Measurements from ENCODE around the gene LRRFIP1.

The LRRFIP1 gene

GRCh38 chr2:237624565-237624964 lies 2.8 kb upstream of the LRRFIP1 start:
- no CpG with 5 or more reads among the region's 6 CpGs for WGBS, 2 donors (ENCODE audit: extremely low coverage in 2 of 2, insufficient read length in 2 of 2, insufficient replicate concordance in 1 of 2)
- Histone ChIP-seq H4K91ac (ENCODE audit: low read depth, low read length, poor library complexity) (no peak overlapping the region), H2BK15ac (ENCODE audit: low read length) (no peak overlapping the region), H4K8ac (ENCODE audit: low read depth, low read length) (no peak overlapping the region), H3K36me3 (replicated peaks in 1 of 2; ENCODE audit: control insufficient read depth in 2 of 2, insufficient read depth in 2 of 2, low read length in 2 of 2) (peaks cover 0 to under 1% of the 10 kb centered on the region in 2 donors), H3K4ac (ENCODE audit: low read length) (no peak overlapping the region), H3K27ac (replicated peaks; ENCODE audit: low read length) (no peak overlapping the region), H3K4me1 (ENCODE audit: control insufficient read depth in 2 of 2, insufficient read depth in 1 of 2, low read depth in 1 of 2, low read length in 2 of 2) (peaks cover 8 to 9% of the 10 kb centered on the region in 2 donors), H3K23ac (ENCODE audit: low read depth, low read length, poor library complexity) (no peak overlapping the region), H3K4me2 (ENCODE audit: insufficient read depth, low read length, poor library complexity, severe bottlenecking) (no peak overlapping the region), H3K9me3 (replicated peaks in 1 of 2; ENCODE audit: control insufficient read depth in 2 of 2, insufficient read depth in 1 of 2, low read depth in 1 of 2, low read length in 2 of 2) (no peaks in the 10 kb centered on the region), H2BK120ac (ENCODE audit: low read depth, low read length) (no peak overlapping the region), H3K79me1 (ENCODE audit: low read depth, low read length) (no peaks in the 10 kb centered on the region), H3K4me3 (ENCODE audit: low read length in 2 of 2) (no peak overlapping the region), H3K9ac (ENCODE audit: low read depth, low read length, poor library complexity) (no peak overlapping the region), H3K14ac (ENCODE audit: low read length) (no peak overlapping the region), H2BK5ac (ENCODE audit: low read length) (no peak overlapping the region), H2AK5ac (ENCODE audit: low read depth, low read length) (peak overlapping the region; percentile 77), H2AFZ (ENCODE audit: low read length) (no peak overlapping the region), H3K27me3 (ENCODE audit: control insufficient read depth in 3 of 3, insufficient read depth in 3 of 3, low read depth in 1 of 3, low read length in 3 of 3) (peaks cover 4 to 33% (median 31%) of the 10 kb centered on the region in 3 experiments), H2BK12ac (ENCODE audit: low read length) (no peak overlapping the region), H3K18ac (ENCODE audit: low read length) (no peak overlapping the region)
- DNase-seq (ENCODE audit: low spot score) = no peak

GRCh38 chr2:237625216-237625705 lies 2.1 kb upstream of the LRRFIP1 start:
- Histone ChIP-seq H2BK15ac (ENCODE audit: low read length) (no peak overlapping the region), H3K4me1 (ENCODE audit: control insufficient read depth in 2 of 2, insufficient read depth in 1 of 2, low read depth in 1 of 2, low read length in 2 of 2) (peaks cover 8 to 9% of the 10 kb centered on the region in 2 donors), H2AFZ (ENCODE audit: low read length) (peak overlapping the region; percentile 71), H3K18ac (ENCODE audit: low read length) (no peak overlapping the region), H3K4me3 (ENCODE audit: low read length in 2 of 2) (no peak overlapping the region), H3K4ac (ENCODE audit: low read length) (no peak overlapping the region), H3K9ac (ENCODE audit: low read depth, low read length, poor library complexity) (no peak overlapping the region), H3K23ac (ENCODE audit: low read depth, low read length, poor library complexity) (no peak overlapping the region), H2AK5ac (ENCODE audit: low read depth, low read length) (no peak overlapping the region), H3K79me1 (ENCODE audit: low read depth, low read length) (no peaks in the 10 kb centered on the region), H3K9me3 (replicated peaks in 1 of 2; ENCODE audit: control insufficient read depth in 2 of 2, insufficient read depth in 1 of 2, low read depth in 1 of 2, low read length in 2 of 2) (no peaks in the 10 kb centered on the region), H3K36me3 (replicated peaks in 1 of 2; ENCODE audit: control insufficient read depth in 2 of 2, insufficient read depth in 2 of 2, low read length in 2 of 2) (peaks cover 0 to 6% of the 10 kb centered on the region in 2 donors), H2BK120ac (ENCODE audit: low read depth, low read length) (no peak overlapping the region), H3K4me2 (ENCODE audit: insufficient read depth, low read length, poor library complexity, severe bottlenecking) (no peak overlapping the region), H2BK12ac (ENCODE audit: low read length) (no peak overlapping the region), H4K91ac (ENCODE audit: low read depth, low read length, poor library complexity) (no peak overlapping the region), H3K27ac (replicated peaks; ENCODE audit: low read length) (no peak overlapping the region), H3K27me3 (ENCODE audit: control insufficient read depth in 3 of 3, insufficient read depth in 3 of 3, low read depth in 1 of 3, low read length in 3 of 3) (peaks cover 4 to 33% (median 31%) of the 10 kb centered on the region in 3 experiments), H3K14ac (ENCODE audit: low read length) (no peak overlapping the region), H4K8ac (ENCODE audit: low read depth, low read length) (no peak overlapping the region), H2BK5ac (ENCODE audit: low read length) (no peak overlapping the region)
- DNase-seq (ENCODE audit: low spot score) = no peak
- WGBS, 2 donors (ENCODE audit: extremely low coverage in 2 of 2, insufficient read length in 2 of 2, insufficient replicate concordance in 1 of 2) = no CpG with 5 or more reads among the region's 10 CpGs

- Histone ChIP-seq H3K4me2 (ENCODE audit: insufficient read depth, low read length, poor library complexity, severe bottlenecking) (no peak overlapping the region), H3K18ac (ENCODE audit: low read length) (no peak overlapping the region), H2BK120ac (ENCODE audit: low read depth, low read length) (no peak overlapping the region), H2BK12ac (ENCODE audit: low read length) (no peak overlapping the region), H4K91ac (ENCODE audit: low read depth, low read length, poor library complexity) (no peak overlapping the region), H3K9me3 (replicated peaks in 1 of 2; ENCODE audit: control insufficient read depth in 2 of 2, insufficient read depth in 1 of 2, low read depth in 1 of 2, low read length in 2 of 2) (no peaks in the 10 kb centered on the region), H3K79me1 (ENCODE audit: low read depth, low read length) (no peaks in the 10 kb centered on the region), H3K4ac (ENCODE audit: low read length) (no peak overlapping the region), H3K14ac (ENCODE audit: low read length) (no peak overlapping the region), H4K8ac (ENCODE audit: low read depth, low read length) (no peak overlapping the region), H3K23ac (ENCODE audit: low read depth, low read length, poor library complexity) (peak overlapping the region; percentile 69), H2BK15ac (ENCODE audit: low read length) (no peak overlapping the region), H2AK5ac (ENCODE audit: low read depth, low read length) (no peak overlapping the region), H2BK5ac (ENCODE audit: low read length) (no peak overlapping the region), H3K27ac (replicated peaks; ENCODE audit: low read length) (no peak overlapping the region), H3K36me3 (replicated peaks in 1 of 2; ENCODE audit: control insufficient read depth in 2 of 2, insufficient read depth in 2 of 2, low read length in 2 of 2) (peaks cover 0 to 9% of the 10 kb centered on the region in 2 donors), H3K9ac (ENCODE audit: low read depth, low read length, poor library complexity) (no peak overlapping the region), H2AFZ (ENCODE audit: low read length) (peak overlapping the region; percentile 71), H3K4me1 (ENCODE audit: control insufficient read depth in 2 of 2, insufficient read depth in 1 of 2, low read depth in 1 of 2, low read length in 2 of 2) (peaks cover 8 to 9% of the 10 kb centered on the region in 2 donors), H3K4me3 (ENCODE audit: low read length in 2 of 2) (no peak overlapping the region), H3K27me3 (ENCODE audit: control insufficient read depth in 3 of 3, insufficient read depth in 3 of 3, low read depth in 1 of 3, low read length in 3 of 3) (peaks cover 4 to 33% (median 31%) of the 10 kb centered on the region in 3 experiments)
- DNase-seq (ENCODE audit: low spot score) = no peak
- WGBS, 2 donors (ENCODE audit: extremely low coverage in 2 of 2, insufficient read length in 2 of 2, insufficient replicate concordance in 1 of 2) = no CpG with 5 or more reads among the region's 6 CpGs
These were observed 1.6 kb upstream of the LRRFIP1 start for GRCh38 chr2:237625777-237626176.

GRCh38 chr2:237626813-237627440 lies 460 bp upstream of the LRRFIP1 start:
- no peak overlapping the region for H3K4ac ChIP-seq (ENCODE audit: low read length)
- no peak overlapping the region for H4K91ac ChIP-seq (ENCODE audit: low read depth, low read length, poor library complexity)
- H3K4me3 ChIP-seq (ENCODE audit: low read length in 2 of 2) = peak overlapping the region; percentile 52 to 80
- peaks cover 0 to 17% of the 10 kb centered on the region in 2 donors for H3K36me3 ChIP-seq (replicated peaks in 1 of 2; ENCODE audit: control insufficient read depth in 2 of 2, insufficient read depth in 2 of 2, low read length in 2 of 2)
- H2AK5ac ChIP-seq (ENCODE audit: low read depth, low read length) = peak overlapping the region; percentile 56
- H3K79me1 ChIP-seq (ENCODE audit: low read depth, low read length) = peaks cover 2% of the 10 kb centered on the region
- no peak for DNase-seq (ENCODE audit: low spot score)
- no peak overlapping the region for H3K27ac ChIP-seq (replicated peaks; ENCODE audit: low read length)
- H3K4me1 ChIP-seq (ENCODE audit: control insufficient read depth in 2 of 2, insufficient read depth in 1 of 2, low read depth in 1 of 2, low read length in 2 of 2) = peaks cover 8 to 9% of the 10 kb centered on the region in 2 donors
- peak overlapping the region; percentile 94 for H2AFZ ChIP-seq (ENCODE audit: low read length)
- peak overlapping the region; percentile 10 for H3K23ac ChIP-seq (ENCODE audit: low read depth, low read length, poor library complexity)
- H2BK5ac ChIP-seq (ENCODE audit: low read length) = no peak overlapping the region
- peak overlapping the region; percentile 72 for H2BK15ac ChIP-seq (ENCODE audit: low read length)
- H2BK120ac ChIP-seq (ENCODE audit: low read depth, low read length) = no peak overlapping the region
- no peak overlapping the region for H2BK12ac ChIP-seq (ENCODE audit: low read length)
- H3K27me3 ChIP-seq (ENCODE audit: control insufficient read depth in 3 of 3, insufficient read depth in 3 of 3, low read depth in 1 of 3, low read length in 3 of 3) = peaks cover 4 to 31% (median 31%) of the 10 kb centered on the region in 3 experiments
- no peaks in the 10 kb centered on the region for H3K9me3 ChIP-seq (replicated peaks in 1 of 2; ENCODE audit: control insufficient read depth in 2 of 2, insufficient read depth in 1 of 2, low read depth in 1 of 2, low read length in 2 of 2)
- WGBS, 2 donors (ENCODE audit: extremely low coverage in 2 of 2, insufficient read length in 2 of 2, insufficient replicate concordance in 1 of 2) = no CpG with 5 or more reads among the region's 54 CpGs
- peak overlapping the region; percentile 4 for H3K14ac ChIP-seq (ENCODE audit: low read length)
- H3K4me2 ChIP-seq (ENCODE audit: insufficient read depth, low read length, poor library complexity, severe bottlenecking) = peak overlapping the region; percentile 64
- H3K9ac ChIP-seq (ENCODE audit: low read depth, low read length, poor library complexity) = peak overlapping the region; percentile 74
- H4K8ac ChIP-seq (ENCODE audit: low read depth, low read length) = no peak overlapping the region
- H3K18ac ChIP-seq (ENCODE audit: low read length) = peak overlapping the region; percentile 94
